ENCODE results near the gene GBGT1.

Gene GBGT1

GRCh38 chr9:133122935-133123611 lies 40.6 kb downstream of the GBGT1 start:
- DNase-seq = no peak

- DNase-seq = no peak
Measured at GRCh38 chr9:133122605-133122934, 41.1 kb downstream of the GBGT1 start.

- DNase-seq = no peak
Measured at GRCh38 chr9:133121915-133122550, 41.7 kb downstream of the GBGT1 start.

- peak; percentile 95 for DNase-seq
Measured at GRCh38 chr9:133121198-133121914, 42.4 kb downstream of the GBGT1 start, which contains the start of gene RALGDS. Gene RALGDS (minus strand): TSS chr9:133121240. CDS start chr9:133121154, 86 bp downstream.

- peak; percentile 31 for DNase-seq
Measured at GRCh38 chr9:133120501-133121197, 43.1 kb downstream of the GBGT1 start.

GRCh38 chr9:133119846-133120500 lies 43.7 kb downstream of the GBGT1 start:
- DNase-seq = no peak

GRCh38 chr9:133119103-133119845 lies 44.4 kb downstream of the GBGT1 start:
- no peak for DNase-seq

GRCh38 chr9:133118568-133118967 lies 45.1 kb downstream of the GBGT1 start:
- DNase-seq = no peak

- no peak for DNase-seq
Measured at GRCh38 chr9:133118179-133118520, 45.6 kb downstream of the GBGT1 start.

GRCh38 chr9:133117271-133118178 lies 46.2 kb downstream of the GBGT1 start:
- DNase-seq = no peak

GRCh38 chr9:133116346-133117231 lies 47.1 kb downstream of the GBGT1 start:
- no peak for DNase-seq

GRCh38 chr9:133115604-133116345 lies 47.9 kb downstream of the GBGT1 start:
- no peak for DNase-seq

- no peak for DNase-seq
Measured at GRCh38 chr9:133114886-133115603, 48.7 kb downstream of the GBGT1 start.

GRCh38 chr9:133113949-133114885 lies 49.5 kb downstream of the GBGT1 start:
- DNase-seq = no peak

GRCh38 chr9:133113163-133113948 lies 50.4 kb downstream of the GBGT1 start:
- no peak for DNase-seq

GRCh38 chr9:133112663-133113026 lies 51.1 kb downstream of the GBGT1 start:
- DNase-seq = no peak
